BE2C (cell line): ENCODE measurements around the gene TGFB1.

Experiments used
- DNase-seq: peaks from one replicate; pipeline ENCODE4 v3.0.0-alpha.2; 2020
- H3K27me3 ChIP-seq: fragments of 250-450 bp; sonication (Bioruptor Pico); 2 replicates; pipeline ENCODE4 v1.5.1; 2020; ENCODE audit warnings: mild to moderate bottlenecking
- H3K36me3 ChIP-seq: fragments of 250-450 bp; sonication (Bioruptor Pico); 2 replicates; pipeline ENCODE4 v1.5.1; 2020; ENCODE audit warnings: mild to moderate bottlenecking
- H3K4me1 ChIP-seq: fragments of 250-450 bp; sonication (Bioruptor Pico); 2 replicates; pipeline ENCODE4 v1.5.1; 2020
- H3K4me3 ChIP-seq: 2 replicates; pipeline ENCODE4 v1.5.1; 2011; ENCODE audit warnings: low read depth, low read length
- H3K9me3 ChIP-seq: fragments of 250-450 bp; sonication (Bioruptor Pico); 2 replicates; pipeline ENCODE4 v1.5.1; 2020
- CTCF ChIP-seq: IDR thresholded peaks from 2 replicates; pipeline ENCODE4 v1.5.1; 2012; ENCODE audit warnings: mild to moderate bottlenecking, low read depth, low read length

The TGFB1 gene

GRCh38 chr19:41320568-41320967 lies 33.2 kb downstream of the TGFB1 start:
- no peaks in the 10 kb centered on the region for H3K27me3 ChIP-seq
- H3K9me3 ChIP-seq: no peaks in the 10 kb centered on the region
- no peak for DNase-seq
- H3K36me3 ChIP-seq: peaks cover 36% of the 10 kb centered on the region
- TF ChIP-seq CTCF: no peak
- peaks cover 38% of the 10 kb centered on the region for H3K4me1 ChIP-seq
- no peak overlapping the region for H3K4me3 ChIP-seq

GRCh38 chr19:41320185-41320518 lies 33.6 kb downstream of the TGFB1 start:
- Histone ChIP-seq H3K9me3 (no peaks in the 10 kb centered on the region), H3K4me3 (no peak overlapping the region), H3K4me1 (peaks cover 37% of the 10 kb centered on the region), H3K27me3 (no peaks in the 10 kb centered on the region), H3K36me3 (peaks cover 38% of the 10 kb centered on the region)
- TF ChIP-seq CTCF: no peak
- no peak for DNase-seq

- no peak for DNase-seq
- Histone ChIP-seq H3K4me3 (no peak overlapping the region), H3K4me1 (peaks cover 34% of the 10 kb centered on the region), H3K9me3 (no peaks in the 10 kb centered on the region), H3K27me3 (no peaks in the 10 kb centered on the region), H3K36me3 (peaks cover 38% of the 10 kb centered on the region)
- no peak for TF ChIP-seq CTCF
Observed at GRCh38 chr19:41319500-41320184, 34.1 kb downstream of the TGFB1 start.

GRCh38 chr19:41318696-41319499 lies 34.8 kb downstream of the TGFB1 start:
- peaks cover 27% of the 10 kb centered on the region for H3K4me1 ChIP-seq
- TF ChIP-seq CTCF: no peak
- H3K36me3 ChIP-seq: peaks cover 39% of the 10 kb centered on the region
- H3K9me3 ChIP-seq: no peaks in the 10 kb centered on the region
- H3K27me3 ChIP-seq: no peaks in the 10 kb centered on the region
- no peak for DNase-seq
- H3K4me3 ChIP-seq: no peak overlapping the region

GRCh38 chr19:41316306-41316920 lies 37.3 kb downstream of the TGFB1 start:
- no peak for TF ChIP-seq CTCF
- H3K4me3 ChIP-seq: no peak overlapping the region
- H3K27me3 ChIP-seq: no peaks in the 10 kb centered on the region
- H3K36me3 ChIP-seq: peaks cover 48% of the 10 kb centered on the region
- no peaks in the 10 kb centered on the region for H3K9me3 ChIP-seq
- peaks cover 4% of the 10 kb centered on the region for H3K4me1 ChIP-seq
- DNase-seq: no peak

- Histone ChIP-seq H3K4me1 (peaks cover 3% of the 10 kb centered on the region; the same call in 1 of the 2 replicates), H3K36me3 (peaks cover 37% of the 10 kb centered on the region), H3K4me3 (no peak overlapping the region; the same call in 1 of the 2 replicates), H3K9me3 (no peaks in the 10 kb centered on the region), H3K27me3 (no peaks in the 10 kb centered on the region)
- no peak for TF ChIP-seq CTCF
- DNase-seq: no peak
Observed at GRCh38 chr19:41311613-41312012, 42.1 kb downstream of the TGFB1 start.
